Measurements from ENCODE around the gene DBN1. TPM values are rescaled to one million over a fixed set of nuclear protein-coding genes. Genes with fewer than 3 reads are reported as not detected.

DBN1 gene
- polyA plus RNA-seq, 1 donor (not counting 4 experiments of a cell fraction or from before 2014, with no cell fraction given) = 59.4 TPM

DNA sequence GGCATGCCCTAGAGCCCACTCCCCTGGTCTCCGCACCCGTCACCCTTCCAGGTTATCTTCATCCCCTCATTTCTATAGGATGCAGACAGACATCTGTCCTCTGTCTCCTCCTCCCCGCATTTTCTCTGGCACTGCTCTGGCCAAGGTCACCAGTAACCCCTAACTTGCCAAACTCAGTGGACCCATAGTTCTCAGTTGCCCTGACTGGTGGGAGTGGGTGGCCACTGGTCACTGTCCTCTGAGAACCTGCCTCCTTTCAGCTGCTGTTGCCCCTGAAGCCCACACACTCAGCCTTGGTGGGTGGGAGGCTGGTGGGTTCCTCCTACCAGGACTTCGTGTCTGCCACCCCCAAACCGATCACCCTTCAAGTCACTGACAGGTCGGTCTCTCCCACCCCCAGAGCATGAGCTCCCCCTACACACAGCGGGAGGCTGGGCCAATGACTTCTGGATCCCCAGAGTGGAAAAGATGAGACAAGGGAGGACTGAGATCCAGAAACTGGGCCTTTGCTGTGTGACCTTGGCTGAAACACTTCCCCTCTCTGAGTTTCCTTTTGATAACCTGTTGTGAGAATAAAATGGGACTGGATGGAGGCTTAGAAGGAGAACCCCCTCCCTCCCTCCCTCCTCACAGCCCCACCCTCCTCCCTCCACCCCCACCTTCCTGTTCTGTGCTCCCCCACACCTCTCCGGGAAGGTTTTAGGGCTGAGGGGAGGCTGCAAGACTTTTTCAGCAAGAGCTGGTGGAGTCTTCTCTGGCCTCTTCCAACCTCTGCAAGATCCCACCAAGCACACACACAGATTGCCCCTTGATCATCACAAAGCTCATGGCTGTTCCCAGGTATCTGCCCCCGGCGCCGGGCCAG, 2.4 kb upstream of the DBN1 start:
- Histone ChIP-seq H3K27me3 (ENCODE audit: control insufficient read depth, extremely low read depth, insufficient read depth, low read length) (no peaks in the 10 kb centered on the region), H3K4me2 (ENCODE audit: control insufficient read depth, extremely low read depth, insufficient read depth, low read depth, low read length) (no peak overlapping the region), H3K36me3 (ENCODE audit: control insufficient read depth in 2 of 2, extremely low read depth in 1 of 2, insufficient read depth in 2 of 2, low read length in 2 of 2) (peaks cover 0 to 2% of the 10 kb centered on the region in 2 experiments), H3K9ac (ENCODE audit: control insufficient read depth, extremely low read depth, insufficient read depth, low read length) (no peak overlapping the region), H3K27ac (ENCODE audit: control insufficient read depth, insufficient read depth, low read length) (no peak overlapping the region), H3K79me2 (ENCODE audit: control insufficient read depth, insufficient read depth, low read length) (peaks cover 10% of the 10 kb centered on the region), H3K9me1 (ENCODE audit: control insufficient read depth, extremely low read depth, insufficient read depth, low read length) (no peaks in the 10 kb centered on the region), H3K9me3 (ENCODE audit: control insufficient read depth, low read depth, low read length) (no peaks in the 10 kb centered on the region), H3K4me1 (ENCODE audit: control insufficient read depth, extremely low read depth, insufficient read depth, low read length) (peaks cover 25% of the 10 kb centered on the region), H3K4me3 (ENCODE audit: control insufficient read depth in 2 of 3, extremely low read depth in 1 of 3, insufficient read depth in 2 of 3, low read depth in 1 of 3, low read length in 3 of 3) (no peak overlapping the region), H4K20me1 (ENCODE audit: control insufficient read depth, extremely low read depth, insufficient read depth, low read length) (no peaks in the 10 kb centered on the region), H2AFZ (ENCODE audit: control insufficient read depth, low read length) (no peak overlapping the region)
- FAIRE-seq = no peak
- dilution Hi-C loops (cut with MboI; ENCODE audit: extremely low pct_ligation_motif_present, low sequenced_read_pairs) = no loop called here
- no peak for TF ChIP-seq EZH2 (IDR thresholded peaks at IDR 0.05; ENCODE audit: low read length)
- TF ChIP-seq, protein P1, sequence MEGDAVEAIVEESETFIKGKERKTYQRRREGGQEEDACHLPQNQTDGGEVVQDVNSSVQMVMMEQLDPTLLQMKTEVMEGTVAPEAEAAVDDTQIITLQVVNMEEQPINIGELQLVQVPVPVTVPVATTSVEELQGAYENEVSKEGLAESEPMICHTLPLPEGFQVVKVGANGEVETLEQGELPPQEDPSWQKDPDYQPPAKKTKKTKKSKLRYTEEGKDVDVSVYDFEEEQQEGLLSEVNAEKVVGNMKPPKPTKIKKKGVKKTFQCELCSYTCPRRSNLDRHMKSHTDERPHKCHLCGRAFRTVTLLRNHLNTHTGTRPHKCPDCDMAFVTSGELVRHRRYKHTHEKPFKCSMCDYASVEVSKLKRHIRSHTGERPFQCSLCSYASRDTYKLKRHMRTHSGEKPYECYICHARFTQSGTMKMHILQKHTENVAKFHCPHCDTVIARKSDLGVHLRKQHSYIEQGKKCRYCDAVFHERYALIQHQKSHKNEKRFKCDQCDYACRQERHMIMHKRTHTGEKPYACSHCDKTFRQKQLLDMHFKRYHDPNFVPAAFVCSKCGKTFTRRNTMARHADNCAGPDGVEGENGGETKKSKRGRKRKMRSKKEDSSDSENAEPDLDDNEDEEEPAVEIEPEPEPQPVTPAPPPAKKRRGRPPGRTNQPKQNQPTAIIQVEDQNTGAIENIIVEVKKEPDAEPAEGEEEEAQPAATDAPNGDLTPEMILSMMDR (optimal IDR thresholded peaks at IDR 0.05 in 1 of 3, IDR thresholded peaks at IDR 0.05 in 1 of 3, conservative IDR thresholded peaks at IDR 0.05 in 1 of 3; ENCODE audit: extremely low read depth in 1 of 3, insufficient read depth in 2 of 3, low read length in 3 of 3) = no peak
- no peak for DNase-seq (ENCODE audit: low read depth, low spot score)

DNA sequence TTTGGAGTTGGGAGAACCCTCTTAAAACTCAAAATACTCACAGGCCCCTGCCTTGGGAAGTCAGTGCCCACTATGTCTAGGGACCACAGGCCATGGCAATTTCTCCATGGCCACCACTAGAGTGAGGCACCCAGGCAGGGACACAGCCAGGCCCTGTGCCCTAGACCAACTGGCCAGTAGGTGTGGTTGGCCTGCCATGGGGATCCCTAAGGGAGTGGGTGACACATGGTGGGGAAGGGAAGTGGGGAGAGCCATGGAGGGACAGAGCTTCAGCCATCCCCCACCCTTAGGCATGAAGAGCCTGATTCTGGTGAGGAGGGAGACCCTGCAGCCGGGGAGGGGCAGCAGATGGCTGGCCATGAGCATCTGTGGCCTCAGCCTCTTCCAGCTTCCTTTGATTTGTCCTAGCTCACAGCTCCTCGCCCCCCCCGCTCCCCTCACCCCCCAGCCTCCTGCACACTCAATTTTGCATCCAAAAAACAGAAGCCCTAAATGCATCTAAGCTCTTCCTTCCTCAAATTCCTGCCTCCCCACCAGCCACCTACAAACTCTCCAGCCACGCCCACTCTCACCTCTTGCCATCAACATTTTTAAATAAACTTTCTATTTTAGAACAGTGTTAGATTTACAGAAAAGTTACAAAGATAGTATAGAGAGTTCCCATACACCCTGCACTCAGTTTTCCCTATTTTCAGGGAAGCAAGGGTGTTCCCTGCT, 1.6 kb upstream of the DBN1 start:
- Histone ChIP-seq H4K20me1 (ENCODE audit: control insufficient read depth, extremely low read depth, insufficient read depth, low read length) (no peaks in the 10 kb centered on the region), H3K79me2 (ENCODE audit: control insufficient read depth, insufficient read depth, low read length) (peaks cover 18% of the 10 kb centered on the region), H3K9me1 (ENCODE audit: control insufficient read depth, extremely low read depth, insufficient read depth, low read length) (peaks cover 3% of the 10 kb centered on the region), H3K4me2 (ENCODE audit: control insufficient read depth, extremely low read depth, insufficient read depth, low read depth, low read length) (no peak overlapping the region), H3K27ac (ENCODE audit: control insufficient read depth, insufficient read depth, low read length) (no peak overlapping the region), H3K36me3 (ENCODE audit: control insufficient read depth in 2 of 2, extremely low read depth in 1 of 2, insufficient read depth in 2 of 2, low read length in 2 of 2) (peaks cover 0 to 2% of the 10 kb centered on the region in 2 experiments), H3K4me3 (ENCODE audit: control insufficient read depth in 2 of 3, extremely low read depth in 1 of 3, insufficient read depth in 2 of 3, low read depth in 1 of 3, low read length in 3 of 3) (no peak overlapping the region), H3K9ac (ENCODE audit: control insufficient read depth, extremely low read depth, insufficient read depth, low read length) (no peak overlapping the region), H3K4me1 (ENCODE audit: control insufficient read depth, extremely low read depth, insufficient read depth, low read length) (peaks cover 33% of the 10 kb centered on the region), H3K27me3 (ENCODE audit: control insufficient read depth, extremely low read depth, insufficient read depth, low read length) (no peaks in the 10 kb centered on the region), H3K9me3 (ENCODE audit: control insufficient read depth, low read depth, low read length) (no peaks in the 10 kb centered on the region), H2AFZ (ENCODE audit: control insufficient read depth, low read length) (no peak overlapping the region)
- TF ChIP-seq EZH2 (IDR thresholded peaks at IDR 0.05; ENCODE audit: low read length) = no peak
- TF ChIP-seq, protein P1 (optimal IDR thresholded peaks at IDR 0.05 in 1 of 3, IDR thresholded peaks at IDR 0.05 in 1 of 3, conservative IDR thresholded peaks at IDR 0.05 in 1 of 3; ENCODE audit: extremely low read depth in 1 of 3, insufficient read depth in 2 of 3, low read length in 3 of 3) = no peak
- FAIRE-seq (no peak), DNase-seq (ENCODE audit: low read depth, low spot score) (no peak)
- dilution Hi-C loops (cut with MboI; ENCODE audit: extremely low pct_ligation_motif_present, low sequenced_read_pairs) = no loop called here
